ENCODE results near the gene SH3PXD2A. TPM values are rescaled to one million over a fixed set of nuclear protein-coding genes. Genes with fewer than 3 reads are reported as not detected.

Gene SH3PXD2A
- total and polyA plus RNA-seq, 10 of the 15 experiments (the other 5 are each of a cell fraction or from before 2014, with no cell fraction given) = 0.63 to 14.0 (median 4.4) TPM

DNA sequence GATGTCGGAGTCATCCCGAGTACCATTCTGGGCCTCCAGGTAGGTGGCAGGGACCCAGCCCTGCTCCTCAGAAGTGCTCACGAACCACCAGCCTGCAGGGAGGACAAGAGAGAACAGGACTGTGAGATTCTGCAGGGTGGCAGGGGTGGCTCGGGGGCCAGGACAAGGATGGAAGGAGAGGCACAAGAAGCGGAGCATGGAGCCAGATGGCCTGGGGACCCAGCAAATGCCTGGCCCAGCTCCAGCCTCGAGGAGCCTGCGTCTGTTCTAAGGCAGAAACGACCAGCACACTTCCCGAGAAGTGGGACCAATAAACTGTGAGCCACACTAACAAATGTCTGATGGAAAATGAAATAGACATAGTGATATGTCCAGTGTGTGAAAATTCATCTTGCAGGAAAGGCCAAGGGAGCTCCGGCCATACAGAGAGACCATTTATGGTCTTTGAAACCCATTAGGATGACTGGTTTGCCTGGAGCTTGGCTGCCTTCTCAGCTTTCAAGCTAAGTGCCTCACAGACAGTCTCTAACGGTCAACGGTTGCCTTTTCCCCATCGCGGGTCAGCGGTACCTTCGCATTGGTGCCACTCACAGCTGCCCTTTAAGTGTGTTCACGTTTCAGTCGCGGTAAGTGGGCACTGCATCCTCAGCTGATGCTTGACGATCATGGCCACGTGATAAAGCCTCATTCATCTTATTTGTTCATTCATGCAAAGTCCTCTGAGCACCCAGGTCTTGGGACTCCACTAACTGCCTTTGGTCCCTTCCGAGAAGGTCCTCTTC, 228.1 kb downstream of the SH3PXD2A start (continued):
- TF ChIP-seq, protein P1, sequence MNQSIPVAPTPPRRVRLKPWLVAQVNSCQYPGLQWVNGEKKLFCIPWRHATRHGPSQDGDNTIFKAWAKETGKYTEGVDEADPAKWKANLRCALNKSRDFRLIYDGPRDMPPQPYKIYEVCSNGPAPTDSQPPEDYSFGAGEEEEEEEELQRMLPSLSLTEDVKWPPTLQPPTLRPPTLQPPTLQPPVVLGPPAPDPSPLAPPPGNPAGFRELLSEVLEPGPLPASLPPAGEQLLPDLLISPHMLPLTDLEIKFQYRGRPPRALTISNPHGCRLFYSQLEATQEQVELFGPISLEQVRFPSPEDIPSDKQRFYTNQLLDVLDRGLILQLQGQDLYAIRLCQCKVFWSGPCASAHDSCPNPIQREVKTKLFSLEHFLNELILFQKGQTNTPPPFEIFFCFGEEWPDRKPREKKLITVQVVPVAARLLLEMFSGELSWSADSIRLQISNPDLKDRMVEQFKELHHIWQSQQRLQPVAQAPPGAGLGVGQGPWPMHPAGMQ (IDR thresholded peaks at IDR 0.05; ENCODE audit: borderline replicate concordance) = no peak
- TF ChIP-seq NFYB (IDR thresholded peaks at IDR 0.05; ENCODE audit: insufficient read depth, low read depth, low read length) (no peak), SPI1 (IDR thresholded peaks at IDR 0.05; ENCODE audit: borderline replicate concordance, insufficient read depth, low read depth, low read length) (no peak), FOXK2 (IDR thresholded peaks at IDR 0.05) (no peak)

DNA sequence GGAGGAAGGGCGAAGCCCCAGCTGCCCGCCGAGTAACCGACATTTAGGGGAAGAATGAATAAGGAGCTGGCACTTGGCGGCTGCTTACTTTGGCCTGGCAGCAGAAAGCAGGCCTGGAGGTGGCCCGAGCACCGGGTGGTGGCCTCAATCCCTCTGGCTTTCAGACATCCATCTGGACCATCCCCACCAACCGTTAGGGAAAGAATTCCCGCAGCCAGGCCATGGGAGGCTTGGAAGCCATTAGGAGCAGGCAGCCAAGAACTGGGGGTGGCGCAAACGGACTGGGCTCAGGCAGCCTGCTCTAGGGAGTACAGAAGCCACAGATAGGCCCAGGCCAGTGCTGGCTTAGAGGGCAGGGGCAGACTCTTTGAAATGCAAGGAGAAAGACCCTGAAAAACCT, 229.2 kb downstream of the SH3PXD2A start:
- WGBS (ENCODE audit: insufficient coverage, insufficient replicate concordance, low lambda C conversion rate, missing lambda C conversion rate) = 85% methylated on average over 11 of the region's 11 CpGs
- DNase-seq (ENCODE audit: low read depth, low spot score) (no peak), ATAC-seq (no peak), FAIRE-seq (no peak)
- H2AFZ ChIP-seq (ENCODE audit: control insufficient read depth, low read depth, low read length) = no peak overlapping the region
- no peak overlapping the region for H3K27ac ChIP-seq (ENCODE audit: control insufficient read depth, insufficient read depth)
- no TSS peak for BruUV-seq (replicated peaks)
- intact Hi-C loops (cut with micrococcal nuclease; ENCODE audit: unreplicated experiment) (no loop called here), in situ Hi-C loops (cut with MboI) (no loop called here)
- peaks cover 15 to 34% of the 10 kb centered on the region in 2 experiments for H3K36me3 ChIP-seq (ENCODE audit: control insufficient read depth in 2 of 2, insufficient read depth in 2 of 2, low read length in 1 of 2)
- no peak overlapping the region for H3K4me3 ChIP-seq
- CTCF ChIA-PET = interaction anchor here (1.1 kb wide), 1 partner anchor 60 kb away, joined by 3 read pairs; no protein-coding TSS in a partner anchor
- H4K20me1 ChIP-seq (ENCODE audit: control insufficient read depth, insufficient read depth) = no peaks in the 10 kb centered on the region
- no peaks in the 10 kb centered on the region for H3K4me1 ChIP-seq (ENCODE audit: control insufficient read depth, insufficient read depth, low read length)
- H3K9me3 ChIP-seq (replicated peaks; ENCODE audit: control insufficient read depth, insufficient read depth, low read length) = no peaks in the 10 kb centered on the region
- no peaks in the 10 kb centered on the region for H3K27me3 ChIP-seq (replicated peaks in 1 of 2; ENCODE audit: control insufficient read depth in 2 of 2, insufficient read depth in 2 of 2, low read length in 1 of 2)
- POLR2A ChIA-PET = interaction anchor here (0.7 kb wide), 1 partner anchor 69 kb away, joined by 3 read pairs; no protein-coding TSS in a partner anchor
- H3K9ac ChIP-seq (ENCODE audit: control insufficient read depth, insufficient read depth, low read length) = no peak overlapping the region
- H3K79me2 ChIP-seq (ENCODE audit: control insufficient read depth, insufficient read depth, low read length) = no peaks in the 10 kb centered on the region
- SMC1A ChIA-PET (ENCODE audit: uncharacterized antibody, unreplicated experiment) = interaction anchor here (1.1 kb wide), 1 partner anchor 18 kb away, joined by 3 read pairs; no protein-coding TSS in a partner anchor
- no peak overlapping the region for H3K4me2 ChIP-seq (ENCODE audit: control insufficient read depth, insufficient read depth)
- RAD21 ChIA-PET (ENCODE audit: unreplicated experiment) = no interaction called here
- no peak for TF ChIP-seq NR2F1 (conservative IDR thresholded peaks at IDR 0.05)
- TF ChIP-seq BHLHE40 (IDR thresholded peaks at IDR 0.05; ENCODE audit: borderline replicate concordance in 1 of 2, low read depth in 2 of 2, low read length in 1 of 2) = no peak
- TF ChIP-seq KDM1A (IDR thresholded peaks at IDR 0.05; ENCODE audit: borderline replicate concordance) = no peak
- no peak for TF ChIP-seq GATAD2B (conservative IDR thresholded peaks at IDR 0.05; ENCODE audit: low read depth)
- no peak for TF ChIP-seq POLR2AphosphoS2 (IDR thresholded peaks at IDR 0.05; ENCODE audit: low read depth, low read length)
- TF ChIP-seq RFX5 (IDR thresholded peaks at IDR 0.05; ENCODE audit: low read depth, low read length) = no peak
- TF ChIP-seq, protein P2, sequence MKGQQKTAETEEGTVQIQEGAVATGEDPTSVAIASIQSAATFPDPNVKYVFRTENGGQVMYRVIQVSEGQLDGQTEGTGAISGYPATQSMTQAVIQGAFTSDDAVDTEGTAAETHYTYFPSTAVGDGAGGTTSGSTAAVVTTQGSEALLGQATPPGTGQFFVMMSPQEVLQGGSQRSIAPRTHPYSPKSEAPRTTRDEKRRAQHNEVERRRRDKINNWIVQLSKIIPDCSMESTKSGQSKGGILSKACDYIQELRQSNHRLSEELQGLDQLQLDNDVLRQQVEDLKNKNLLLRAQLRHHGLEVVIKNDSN (IDR thresholded peaks at IDR 0.05; ENCODE audit: borderline replicate concordance, extremely low read length, insufficient read depth, low read depth, low read length) = no peak
- TF ChIP-seq CHD4 (IDR thresholded peaks at IDR 0.05) = no peak
- no peak for TF ChIP-seq IKZF1 (conservative IDR thresholded peaks at IDR 0.05)
- TF ChIP-seq ATF7 (IDR thresholded peaks at IDR 0.05; ENCODE audit: low read depth) = no peak
- TF ChIP-seq CBX5 (IDR thresholded peaks at IDR 0.05; ENCODE audit: low read depth) = no peak
- TF ChIP-seq, protein P3, sequence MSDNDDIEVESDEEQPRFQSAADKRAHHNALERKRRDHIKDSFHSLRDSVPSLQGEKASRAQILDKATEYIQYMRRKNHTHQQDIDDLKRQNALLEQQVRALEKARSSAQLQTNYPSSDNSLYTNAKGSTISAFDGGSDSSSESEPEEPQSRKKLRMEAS (IDR thresholded peaks at IDR 0.05; ENCODE audit: low read depth, low read length) = no peak
- TF ChIP-seq BRCA1 (IDR thresholded peaks at IDR 0.05; ENCODE audit: low read depth, low read length) = no peak
- TF ChIP-seq, protein P4, sequence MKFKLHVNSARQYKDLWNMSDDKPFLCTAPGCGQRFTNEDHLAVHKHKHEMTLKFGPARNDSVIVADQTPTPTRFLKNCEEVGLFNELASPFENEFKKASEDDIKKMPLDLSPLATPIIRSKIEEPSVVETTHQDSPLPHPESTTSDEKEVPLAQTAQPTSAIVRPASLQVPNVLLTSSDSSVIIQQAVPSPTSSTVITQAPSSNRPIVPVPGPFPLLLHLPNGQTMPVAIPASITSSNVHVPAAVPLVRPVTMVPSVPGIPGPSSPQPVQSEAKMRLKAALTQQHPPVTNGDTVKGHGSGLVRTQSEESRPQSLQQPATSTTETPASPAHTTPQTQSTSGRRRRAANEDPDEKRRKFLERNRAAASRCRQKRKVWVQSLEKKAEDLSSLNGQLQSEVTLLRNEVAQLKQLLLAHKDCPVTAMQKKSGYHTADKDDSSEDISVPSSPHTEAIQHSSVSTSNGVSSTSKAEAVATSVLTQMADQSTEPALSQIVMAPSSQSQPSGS (IDR thresholded peaks at IDR 0.05; ENCODE audit: low read length) = no peak
- TF ChIP-seq KLF5 (IDR thresholded peaks at IDR 0.05; ENCODE audit: partially characterized antibody) = no peak
- no peak for TF ChIP-seq FOXM1 (IDR thresholded peaks at IDR 0.05; ENCODE audit: low read depth, low read length)

All from GM12878 (cell line).